Stimulated activated CD4-positive, alpha-beta T cell treated with anti-CD3 and anti-CD28 coated beads, Interleukin-1b, Interleukin-23, amount 100 ng/mL, for 4 hours (primary cell): Measurements from ENCODE around the gene MYO15A.

Experiments
- DNase-seq, 2 donors: peaks; one replicate each; pipeline ENCODE4 v3.0.0-alpha.2; 2020; ENCODE audit warnings: low read depth in 2 of 2

The MYO15A gene

DNA sequence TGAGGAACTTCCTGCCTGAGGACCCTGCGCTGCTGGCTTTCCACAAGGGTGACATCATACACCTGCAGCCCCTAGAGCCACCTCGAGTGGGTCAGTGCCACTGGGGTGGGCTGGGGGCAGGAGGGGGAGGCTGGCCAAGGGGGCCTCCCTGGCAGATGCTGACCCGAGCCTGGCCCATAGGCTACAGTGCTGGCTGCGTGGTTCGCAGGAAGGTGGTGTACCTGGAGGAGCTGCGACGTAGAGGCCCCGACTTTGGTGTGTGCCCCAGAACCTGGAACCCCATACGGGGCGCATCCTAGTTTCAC is 48.4 kb downstream of the MYO15A start:
- no peak for DNase-seq

GRCh38 chr17:18157354-18157985 is 48.9 kb downstream of the MYO15A start:
- DNase-seq, result no peak

GRCh38 chr17:18158022-18158600 is 49.6 kb downstream of the MYO15A start:
- DNase-seq, result peak; percentile 92 to 97

- DNase-seq, result no peak
These were observed 51.1 kb downstream of the MYO15A start for GRCh38 chr17:18159551-18160120.

DNA sequence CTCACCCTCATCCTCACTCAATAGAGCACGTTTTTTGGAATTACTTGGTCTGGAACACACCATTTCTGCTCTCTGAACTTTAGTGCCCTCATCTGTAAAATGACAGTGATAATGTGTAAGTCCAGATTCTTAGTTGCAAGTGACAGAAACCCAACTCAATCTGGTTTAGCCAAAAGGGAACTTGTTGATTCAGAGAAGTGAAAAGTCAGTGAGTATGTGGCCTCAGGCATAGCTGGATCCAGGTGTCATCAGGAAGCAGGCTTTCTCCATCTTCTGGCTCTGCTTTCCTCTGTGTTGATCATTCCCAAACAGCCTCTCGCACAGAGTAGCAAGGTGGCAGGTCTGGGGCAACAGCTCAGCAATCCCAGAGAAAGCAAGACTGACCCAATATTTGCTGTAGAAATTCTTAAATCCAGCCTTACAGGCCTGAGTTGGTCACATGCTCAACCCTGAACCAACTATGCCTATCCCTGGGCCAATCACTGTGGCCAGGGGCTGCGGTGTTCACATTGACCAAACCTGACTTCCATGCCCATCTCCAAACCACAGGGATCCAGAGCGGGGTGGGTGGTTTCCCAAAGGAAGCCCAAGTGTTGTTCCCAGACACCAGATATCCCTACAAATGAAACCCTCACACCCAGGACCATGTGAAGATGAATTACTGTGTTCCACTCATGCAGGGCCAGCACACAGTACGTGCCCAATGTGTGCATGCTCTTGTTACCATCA is 51.7 kb downstream of the MYO15A start:
- no peak for DNase-seq

DNA sequence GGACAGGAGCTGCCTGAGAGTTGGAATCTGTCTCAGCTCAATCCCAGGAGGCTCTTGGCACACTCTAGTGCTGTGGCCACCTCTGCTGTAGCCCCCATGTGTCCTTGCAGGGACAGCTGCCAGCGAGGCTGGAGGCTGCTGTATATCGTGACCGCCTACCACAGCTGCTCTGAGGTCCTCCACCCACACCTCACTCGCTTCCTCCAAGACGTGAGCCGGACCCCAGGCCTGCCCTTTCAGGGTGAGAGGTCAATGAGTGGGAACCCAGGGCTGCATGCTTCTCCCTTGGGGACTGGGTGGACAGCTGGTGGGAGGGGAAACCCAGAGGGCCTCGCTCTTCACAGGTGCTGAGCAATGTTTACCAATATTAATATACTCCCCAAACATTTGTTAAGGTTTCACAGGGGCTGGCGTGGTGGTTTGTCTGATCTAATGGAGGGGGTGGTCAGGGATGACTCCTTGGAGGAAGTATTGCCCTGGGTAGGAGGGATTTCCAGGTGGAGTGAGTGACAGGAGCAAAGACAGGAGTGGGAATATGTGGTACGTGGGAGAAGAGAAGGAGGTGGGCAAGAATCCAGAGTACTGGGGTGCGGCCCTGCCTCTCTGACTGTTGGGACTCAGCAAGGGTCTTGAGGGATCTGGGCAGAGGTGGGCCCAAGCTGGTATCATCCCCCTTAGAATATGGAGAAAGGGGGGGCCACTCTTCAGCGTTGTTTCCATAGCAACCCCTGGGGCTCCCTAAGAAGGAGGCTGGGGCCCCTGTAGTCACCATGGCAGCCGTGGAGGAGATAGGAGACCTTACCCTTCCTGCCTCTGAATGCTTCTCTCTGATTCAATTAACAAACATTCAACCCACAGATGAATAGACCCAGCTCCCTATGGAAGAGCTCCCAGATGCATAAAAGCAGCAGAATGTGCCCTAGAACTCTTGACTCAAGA is 52.9 kb downstream of the MYO15A start:
- no peak for DNase-seq

DNA sequence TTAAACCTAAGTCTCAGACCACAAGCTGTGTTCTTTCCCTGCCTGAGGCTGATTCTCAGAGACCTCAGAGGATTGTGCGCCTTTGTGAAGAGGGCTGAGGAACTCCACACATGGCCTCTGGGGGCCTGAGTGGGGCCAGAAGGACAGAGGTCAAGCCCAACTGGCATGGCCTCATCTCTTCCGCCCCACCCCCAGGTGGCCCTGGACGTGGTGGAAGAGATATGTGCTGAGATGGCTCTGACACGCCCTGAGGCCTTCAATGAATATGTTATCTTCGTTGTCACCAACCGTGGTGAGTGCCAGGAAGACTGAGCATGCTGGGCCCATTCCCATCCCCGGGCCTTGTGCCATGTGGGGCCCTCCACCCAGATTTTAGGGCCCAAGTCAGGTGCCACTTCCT is 55.0 kb downstream of the MYO15A start:
- DNase-seq, result no peak

- DNase-seq, result no peak
These were observed 58.3 kb downstream of the MYO15A start for GRCh38 chr17:18166894-18167293.

DNA sequence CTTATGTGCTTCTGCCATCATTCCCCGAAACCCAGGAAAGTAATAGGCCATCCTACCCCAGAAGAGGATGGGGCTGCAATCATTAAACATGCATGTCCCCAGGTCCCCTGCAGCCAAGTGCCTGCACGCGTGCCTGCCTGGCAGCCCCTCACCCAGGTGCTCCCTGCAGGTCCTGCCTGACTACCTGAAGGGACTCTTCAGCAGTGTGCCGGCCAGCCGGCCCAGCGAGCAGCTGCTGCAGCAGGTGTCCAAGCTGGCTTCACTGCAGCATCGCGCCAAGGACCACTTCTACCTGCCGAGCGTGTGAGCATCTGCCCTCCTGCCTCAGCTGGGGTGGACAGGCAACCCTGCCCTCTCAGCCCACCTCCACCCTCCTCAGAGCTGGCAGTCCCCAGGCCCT is 58.9 kb downstream of the MYO15A start:
- no peak for DNase-seq

- DNase-seq, result no peak
These were observed 64.1 kb downstream of the MYO15A start for GRCh38 chr17:18172531-18173278.

GRCh38 chr17:18173740-18174139 is 65.2 kb downstream of the MYO15A start:
- DNase-seq, result no peak

- DNase-seq, result no peak
These were observed 67.6 kb downstream of the MYO15A start for GRCh38 chr17:18176176-18176575.

DNA sequence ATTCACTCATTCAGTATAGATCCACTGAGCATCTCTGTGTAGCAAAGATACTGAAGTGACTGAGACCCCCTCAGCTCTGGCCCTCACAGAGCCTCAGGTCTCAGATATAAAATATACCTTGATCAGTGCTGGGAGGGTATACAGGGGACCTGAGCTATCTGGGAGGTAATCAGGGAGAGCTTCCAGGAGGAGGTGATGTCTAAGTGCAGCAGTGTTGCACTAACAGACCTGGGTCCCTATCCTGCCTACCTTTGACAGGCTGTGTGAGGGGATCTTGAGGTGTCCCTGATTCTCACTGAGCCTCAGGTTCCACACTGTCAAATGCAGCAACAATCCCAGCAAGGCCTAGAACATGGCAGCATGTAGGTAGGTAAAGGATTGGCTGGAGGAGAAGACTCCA is 68.6 kb downstream of the MYO15A start:
- DNase-seq, result no peak

DNA sequence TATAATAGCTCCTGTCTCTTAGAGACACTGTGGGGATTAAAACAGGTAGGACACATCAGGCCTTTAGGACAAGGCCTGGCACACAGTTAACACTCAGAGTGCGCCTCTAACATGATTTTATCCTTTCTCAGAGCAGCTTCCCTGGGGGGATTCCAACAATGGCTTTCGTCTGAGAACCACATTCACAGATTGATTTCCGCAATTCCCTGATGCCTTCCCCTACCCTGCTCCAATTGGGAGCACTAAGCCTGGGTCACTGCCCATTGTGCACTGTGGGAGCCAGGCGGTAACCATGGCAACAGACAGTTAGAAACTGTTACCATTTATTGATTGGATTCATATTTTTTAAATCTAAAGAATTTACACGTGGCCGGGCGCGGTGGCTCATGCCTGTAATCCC is 69.2 kb downstream of the MYO15A start:
- DNase-seq, result no peak

GRCh38 chr17:18179196-18179595 is 70.6 kb downstream of the MYO15A start:
- DNase-seq, result no peak

DNA sequence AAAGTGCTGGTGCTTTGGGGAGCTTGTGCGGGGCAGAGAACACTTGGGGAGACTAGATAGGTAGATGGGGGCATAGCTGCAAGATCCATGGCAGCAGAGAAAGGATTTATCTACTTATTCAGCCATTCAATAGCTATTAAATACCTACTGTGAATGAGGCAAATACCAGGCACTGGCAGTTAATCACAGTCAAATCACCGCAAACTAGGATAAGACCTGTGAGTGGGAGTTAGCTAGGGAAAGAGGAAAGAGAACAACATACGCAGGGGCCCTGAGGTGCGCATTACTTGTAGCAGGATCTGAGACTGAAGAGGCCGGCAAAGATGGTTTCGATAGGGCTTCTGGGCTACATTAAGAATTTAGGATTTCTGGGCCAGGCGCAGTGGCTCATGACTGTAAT is 71.2 kb downstream of the MYO15A start:
- DNase-seq, result no peak

DNA sequence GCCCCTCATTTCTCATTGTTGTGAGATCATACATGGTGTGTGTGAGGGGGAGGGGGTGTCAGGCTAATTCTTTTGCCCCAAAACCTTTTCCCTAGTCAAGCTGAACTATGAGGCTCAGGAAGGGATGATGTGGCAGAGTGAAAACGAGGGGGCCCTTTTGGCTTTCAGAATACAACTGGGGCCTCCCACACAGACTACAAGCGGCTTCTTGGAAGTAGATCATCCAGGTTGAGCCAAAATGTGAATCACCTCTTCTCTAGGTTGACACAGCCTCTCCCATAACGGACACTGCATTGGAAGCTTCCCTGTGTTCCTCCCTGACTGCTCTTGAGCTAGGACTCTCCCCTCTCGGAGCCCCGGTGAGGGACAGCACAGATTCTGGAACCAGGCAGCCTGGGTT is 72.8 kb downstream of the MYO15A start:
- peak in 1 of 2 donors; percentile 20 for DNase-seq

DNA sequence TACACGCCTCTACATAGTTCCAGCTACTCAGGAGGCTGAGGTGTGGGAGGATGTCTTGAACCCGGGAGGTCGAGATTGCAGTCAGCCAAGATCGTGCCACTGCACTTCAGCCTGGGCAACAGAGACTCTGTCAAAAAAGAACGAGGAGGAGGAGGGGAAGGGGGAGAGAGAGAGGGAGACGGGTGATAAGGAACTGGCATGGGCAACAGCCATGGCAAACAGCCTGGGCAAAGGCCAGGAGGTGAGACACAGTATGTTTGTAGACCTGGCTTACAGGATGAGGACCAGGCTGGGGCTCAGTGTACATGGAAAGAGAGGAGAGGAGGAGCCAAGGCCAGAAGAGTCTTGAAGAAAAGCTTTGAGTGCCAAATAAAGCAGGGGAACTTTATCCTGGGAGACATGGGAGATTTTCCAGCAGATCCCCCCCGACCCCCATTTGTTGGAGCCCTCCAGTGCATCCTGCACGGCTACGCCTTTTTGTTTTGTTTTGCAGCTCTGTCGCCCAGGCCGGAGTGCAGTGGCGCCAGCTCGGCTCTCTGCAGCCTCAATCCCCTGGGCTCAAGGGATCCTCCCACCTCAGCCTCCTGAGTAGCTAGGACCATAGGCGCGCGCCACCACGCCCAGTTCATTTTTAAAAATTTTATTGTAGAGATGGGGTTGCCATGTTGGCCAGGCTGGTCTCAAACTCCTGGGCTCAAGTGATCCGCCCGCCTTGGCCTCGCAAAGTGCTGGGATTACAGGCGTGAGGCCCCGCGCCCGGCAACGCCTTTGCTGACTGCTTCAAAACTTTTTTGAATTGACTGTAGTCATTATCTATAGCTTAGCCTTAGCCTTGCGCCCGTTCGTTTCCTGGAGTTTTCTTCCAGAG is 73.8 kb downstream of the MYO15A start:
- DNase-seq, result no peak

DNA sequence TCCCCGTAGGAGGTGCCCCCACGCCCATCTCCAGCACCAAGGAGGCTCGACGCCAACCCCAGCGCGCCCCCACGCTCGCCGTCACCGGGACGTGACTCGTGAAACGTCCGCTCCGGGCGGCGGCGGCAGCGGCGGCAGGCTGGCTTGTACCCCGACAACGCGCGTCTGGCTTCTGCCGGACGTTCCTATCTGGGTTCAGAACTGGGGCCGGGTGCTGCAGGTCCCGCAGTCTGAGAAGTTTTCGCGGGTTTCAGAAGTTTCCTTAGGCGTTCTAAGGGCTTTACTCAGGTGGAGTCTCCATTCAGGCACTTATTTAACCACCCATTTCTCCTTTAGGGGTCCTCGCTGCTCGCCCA is 74.4 kb downstream of the MYO15A start:
- DNase-seq, result peak; percentile 68 to 77
